Activated CD4-positive, alpha-beta T cell treated with anti-CD3 and anti-CD28 coated beads, Interleukin-2, amount 50 U/mL, for 48 hours (primary cell): ENCODE results near the gene SREBF1.

Source experiments
- DNase-seq, 2 experiments: peaks; one replicate each; pipeline ENCODE4 v3.0.0-alpha.2; 2020

Gene SREBF1

GRCh38 chr17:17857496-17857895 is 20.7 kb upstream of the SREBF1 start:
- DNase-seq = no peak

GRCh38 chr17:17856386-17856785 is 19.6 kb upstream of the SREBF1 start:
- DNase-seq = no peak

- DNase-seq = no peak
Measured at GRCh38 chr17:17855976-17856375, 19.2 kb upstream of the SREBF1 start.

GRCh38 chr17:17853811-17854447 is 17.1 kb upstream of the SREBF1 start:
- peak; percentile 58 to 72 for DNase-seq

- no peak for DNase-seq
Measured at GRCh38 chr17:17852930-17853329, 16.1 kb upstream of the SREBF1 start.

GRCh38 chr17:17851103-17852002 is 14.6 kb upstream of the SREBF1 start:
- no peak for DNase-seq

GRCh38 chr17:17849845-17850373 is 13.1 kb upstream of the SREBF1 start:
- DNase-seq = peak; percentile 70 to 77

- DNase-seq = peak; percentile 86 to 92
Measured at GRCh38 chr17:17849147-17849820, 12.5 kb upstream of the SREBF1 start.

GRCh38 chr17:17848311-17849082 is 11.7 kb upstream of the SREBF1 start:
- DNase-seq = no peak

- DNase-seq = no peak
Measured at GRCh38 chr17:17847726-17848125, 10.9 kb upstream of the SREBF1 start.

GRCh38 chr17:17847118-17847689 is 10.4 kb upstream of the SREBF1 start:
- no peak for DNase-seq

GRCh38 chr17:17846645-17847044 is 9.9 kb upstream of the SREBF1 start:
- no peak for DNase-seq

- DNase-seq = no peak
Measured at GRCh38 chr17:17846003-17846402, 9.2 kb upstream of the SREBF1 start.

- DNase-seq = no peak
Measured at GRCh38 chr17:17845046-17845775, 8.4 kb upstream of the SREBF1 start.

- no peak for DNase-seq
Measured at GRCh38 chr17:17844500-17844899, 7.7 kb upstream of the SREBF1 start.

GRCh38 chr17:17844079-17844478 is 7.3 kb upstream of the SREBF1 start:
- DNase-seq = no peak

GRCh38 chr17:17843096-17843495 is 6.3 kb upstream of the SREBF1 start:
- no peak for DNase-seq

- no peak for DNase-seq
Measured at GRCh38 chr17:17842111-17842876, 5.5 kb upstream of the SREBF1 start.

GRCh38 chr17:17841601-17842025 is 4.8 kb upstream of the SREBF1 start:
- DNase-seq = no peak

- DNase-seq = no peak
Measured at GRCh38 chr17:17840751-17841591, 4.2 kb upstream of the SREBF1 start.
